ENCODE measurements around the gene C10orf90. TPM values are rescaled to one million over a fixed set of nuclear protein-coding genes. Genes with fewer than 3 reads are reported as not detected.

The C10orf90 gene
- total RNA-seq, 1 experiment from 2014 or later: not detected

GRCh38 chr10:126481181-126481580 lies 189.3 kb downstream of the C10orf90 start:
- no peak for DNase-seq
- Histone ChIP-seq H3K9me3 (no peaks in the 10 kb centered on the region; the same call in 1 of the 2 replicates), H3K4me3 (no peak overlapping the region), H3K36me3 (no peaks in the 10 kb centered on the region), H3K27me3 (no peaks in the 10 kb centered on the region)

DNA sequence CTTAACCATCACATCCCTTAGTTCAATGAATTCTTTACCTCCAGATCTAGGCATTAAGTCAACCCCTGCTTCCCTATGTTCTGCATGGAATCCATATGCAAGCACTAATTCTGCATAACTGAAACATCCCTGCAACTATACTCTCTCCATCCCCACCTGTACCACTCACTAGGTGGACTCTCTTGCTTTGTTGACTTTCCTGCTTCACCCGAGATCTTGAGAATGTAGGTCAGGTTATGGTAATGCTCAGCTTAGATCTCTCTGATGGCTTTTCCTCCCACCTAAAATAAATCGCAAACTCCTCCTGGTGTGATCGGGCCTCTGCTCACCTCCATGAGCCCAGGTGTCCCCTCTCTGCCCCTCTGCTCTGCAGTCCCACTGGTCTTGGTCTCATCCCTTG lies 189.8 kb downstream of the C10orf90 start:
- no peak for DNase-seq
- Histone ChIP-seq H3K9me3 (no peaks in the 10 kb centered on the region; the same call in 1 of the 2 replicates), H3K36me3 (no peaks in the 10 kb centered on the region), H3K4me3 (no peak overlapping the region), H3K27me3 (no peaks in the 10 kb centered on the region)

GRCh38 chr10:126479280-126479895 lies 191.1 kb downstream of the C10orf90 start:
- H3K27me3 ChIP-seq: no peaks in the 10 kb centered on the region
- no peaks in the 10 kb centered on the region for H3K36me3 ChIP-seq
- no peaks in the 10 kb centered on the region; the same call in 1 of the 2 replicates for H3K9me3 ChIP-seq
- no peak for DNase-seq
- H3K4me3 ChIP-seq: no peak overlapping the region

GRCh38 chr10:126478546-126478945 lies 191.9 kb downstream of the C10orf90 start:
- no peak for DNase-seq
- no peaks in the 10 kb centered on the region for H3K27me3 ChIP-seq
- H3K4me3 ChIP-seq: no peak overlapping the region
- no peaks in the 10 kb centered on the region for H3K36me3 ChIP-seq
- H3K9me3 ChIP-seq: no peaks in the 10 kb centered on the region

DNA sequence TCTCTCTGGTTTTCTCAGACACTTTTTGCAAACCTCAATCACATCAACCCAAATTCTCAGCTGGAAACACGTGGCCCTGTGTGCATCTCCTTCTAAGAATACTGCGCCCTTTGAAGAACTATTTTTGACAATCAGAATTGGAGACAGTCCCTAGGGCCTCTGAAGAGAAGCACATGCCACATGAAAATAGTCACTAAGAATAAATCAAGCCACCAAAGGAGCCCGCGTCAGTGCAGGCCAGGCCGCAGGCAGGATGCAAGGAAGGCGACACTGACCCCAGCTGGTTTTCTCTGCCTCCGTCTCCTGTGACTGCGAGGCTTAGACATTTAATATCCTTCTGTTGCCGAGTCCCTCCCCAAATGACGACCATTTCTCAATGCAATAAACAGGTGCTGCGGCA lies 194.2 kb downstream of the C10orf90 start:
- DNase-seq: no peak
- no peaks in the 10 kb centered on the region for H3K36me3 ChIP-seq
- no peaks in the 10 kb centered on the region for H3K27me3 ChIP-seq
- no peaks in the 10 kb centered on the region for H3K9me3 ChIP-seq
- H3K4me3 ChIP-seq: no peak overlapping the region

GRCh38 chr10:126475074-126475691 lies 195.3 kb downstream of the C10orf90 start:
- no peak overlapping the region for H3K4me3 ChIP-seq
- DNase-seq: no peak
- no peaks in the 10 kb centered on the region for H3K27me3 ChIP-seq
- no peaks in the 10 kb centered on the region for H3K36me3 ChIP-seq
- H3K9me3 ChIP-seq: no peaks in the 10 kb centered on the region

DNA sequence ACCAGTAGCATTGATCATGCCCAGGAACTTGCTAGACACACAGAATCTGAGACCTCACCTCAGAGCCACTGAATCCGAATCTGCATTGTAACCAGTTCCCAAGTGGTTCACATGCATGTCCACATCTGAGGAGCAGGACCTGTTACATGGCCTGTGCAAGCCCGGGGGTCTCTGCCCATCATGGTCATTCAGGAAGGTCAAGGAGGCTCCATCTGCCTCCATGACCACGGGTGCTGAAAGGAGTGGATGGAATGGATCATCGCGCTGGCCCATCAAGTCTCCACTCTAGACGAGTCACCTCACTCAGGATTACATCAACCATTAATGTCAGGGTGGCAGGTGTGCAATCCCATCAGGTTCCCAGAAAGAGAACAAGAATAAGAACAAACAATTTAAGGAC lies 196.5 kb downstream of the C10orf90 start:
- H3K36me3 ChIP-seq: no peaks in the 10 kb centered on the region
- DNase-seq: no peak
- H3K9me3 ChIP-seq: no peaks in the 10 kb centered on the region
- H3K27me3 ChIP-seq: no peaks in the 10 kb centered on the region
- no peak overlapping the region for H3K4me3 ChIP-seq

DNA sequence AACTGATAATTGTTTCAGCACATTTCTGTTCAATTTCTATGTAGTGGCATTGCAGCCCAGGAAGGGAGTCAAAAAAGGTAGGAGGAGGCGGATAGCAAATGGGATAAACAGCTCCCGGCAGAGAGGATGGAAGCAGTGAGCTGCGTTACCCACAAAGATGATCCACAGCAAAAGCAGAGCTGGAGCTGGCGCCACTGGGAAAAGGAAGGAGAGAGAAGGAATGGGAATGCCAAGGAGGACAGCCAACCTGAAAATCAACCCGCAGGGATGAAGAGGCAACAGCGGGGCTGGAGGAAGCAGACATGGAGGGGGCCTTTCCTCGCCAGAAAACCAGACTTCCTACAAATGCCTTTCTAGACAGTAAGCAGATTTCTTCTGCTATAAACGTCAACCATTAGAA lies 199.5 kb downstream of the C10orf90 start:
- Histone ChIP-seq H3K27me3 (no peaks in the 10 kb centered on the region), H3K9me3 (no peaks in the 10 kb centered on the region), H3K36me3 (no peaks in the 10 kb centered on the region), H3K4me3 (no peak overlapping the region)
- no peak for DNase-seq

GRCh38 chr10:126469692-126470091 lies 200.8 kb downstream of the C10orf90 start:
- no peaks in the 10 kb centered on the region for H3K36me3 ChIP-seq
- no peaks in the 10 kb centered on the region for H3K9me3 ChIP-seq
- H3K27me3 ChIP-seq: no peaks in the 10 kb centered on the region
- H3K4me3 ChIP-seq: no peak overlapping the region
- DNase-seq: no peak

DNA sequence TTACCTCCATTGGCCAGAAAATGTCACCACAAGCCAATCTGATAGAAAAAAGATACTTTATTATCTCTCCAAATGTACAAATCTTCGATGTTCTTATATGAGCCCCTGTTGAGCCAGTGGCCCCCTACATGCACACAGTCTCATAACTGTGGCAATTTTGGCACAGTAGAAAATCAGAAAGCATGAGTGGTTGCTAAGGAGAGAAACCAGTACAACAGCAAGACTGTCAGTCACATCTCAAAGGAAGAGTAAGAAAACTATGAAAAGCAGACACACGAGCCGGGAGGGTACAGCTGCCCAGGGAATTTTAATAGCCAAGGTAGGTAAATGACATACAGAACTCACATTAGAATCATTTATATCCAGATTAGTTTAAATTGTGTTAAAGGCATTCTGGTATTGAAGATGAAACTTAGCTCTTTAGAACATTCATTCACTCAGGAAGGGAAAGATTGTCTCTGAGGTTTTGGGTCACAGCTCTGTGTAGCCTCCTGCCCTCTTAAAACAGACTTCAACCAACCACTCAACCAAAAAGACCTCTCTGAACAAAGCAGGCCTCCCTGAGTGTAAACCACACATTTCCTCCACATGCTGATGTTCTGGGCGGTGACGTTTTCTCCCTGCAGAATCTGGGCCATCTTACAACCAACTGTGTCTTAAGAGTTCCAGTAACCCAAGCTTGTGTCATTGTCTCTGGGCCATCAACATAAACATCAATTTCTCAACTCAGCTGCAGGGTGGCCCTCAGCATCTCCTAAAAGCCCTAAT lies 201.4 kb downstream of the C10orf90 start:
- H3K9me3 ChIP-seq: no peaks in the 10 kb centered on the region
- no peaks in the 10 kb centered on the region for H3K36me3 ChIP-seq
- no peak overlapping the region for H3K4me3 ChIP-seq
- DNase-seq: no peak
- H3K27me3 ChIP-seq: no peaks in the 10 kb centered on the region

DNA sequence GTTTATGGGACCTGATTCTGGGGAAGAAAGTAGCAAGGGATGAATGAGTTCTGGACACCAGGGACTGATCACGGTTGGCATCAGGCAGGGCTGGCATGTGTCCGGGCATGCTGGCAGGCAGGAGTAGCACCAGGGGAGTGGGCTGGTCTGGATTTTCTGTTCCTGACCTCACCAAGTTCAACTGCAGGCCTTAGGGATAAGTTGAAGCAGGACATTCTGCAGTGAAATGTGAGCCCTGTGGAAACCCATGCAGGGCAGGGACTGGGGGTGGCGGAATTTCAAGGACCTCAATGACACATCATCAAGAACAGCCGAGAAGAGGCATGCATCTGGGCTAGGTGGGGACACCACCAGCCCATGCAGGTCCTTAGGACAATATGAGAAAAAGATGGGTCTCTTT lies 202.0 kb downstream of the C10orf90 start:
- H3K9me3 ChIP-seq: no peaks in the 10 kb centered on the region
- H3K36me3 ChIP-seq: no peaks in the 10 kb centered on the region
- H3K27me3 ChIP-seq: no peaks in the 10 kb centered on the region
- no peak overlapping the region for H3K4me3 ChIP-seq
- DNase-seq: no peak

DNA sequence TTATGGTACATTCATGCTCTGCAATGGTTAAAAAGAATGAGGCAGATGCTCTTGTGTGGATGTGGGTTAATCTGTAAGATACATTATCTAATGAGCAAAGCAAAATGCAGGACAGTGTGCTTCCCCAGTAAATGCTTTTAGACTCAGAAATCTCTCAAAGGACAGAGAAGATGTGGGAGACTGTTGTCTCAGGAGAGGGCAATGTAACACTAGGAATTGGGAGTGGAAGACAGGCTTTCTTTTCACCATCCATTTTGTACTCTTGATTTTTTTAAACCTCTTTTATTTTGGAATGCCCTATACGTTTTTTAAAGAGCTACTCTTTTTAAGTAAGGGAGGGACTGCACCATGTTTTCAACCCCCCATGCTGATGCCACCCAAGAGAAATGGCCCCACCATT lies 204.7 kb downstream of the C10orf90 start:
- no peaks in the 10 kb centered on the region for H3K9me3 ChIP-seq
- no peaks in the 10 kb centered on the region for H3K36me3 ChIP-seq
- H3K27me3 ChIP-seq: no peaks in the 10 kb centered on the region
- no peak overlapping the region for H3K4me3 ChIP-seq
- DNase-seq: no peak

- DNase-seq: no peak
- no peaks in the 10 kb centered on the region for H3K9me3 ChIP-seq
- H3K36me3 ChIP-seq: no peaks in the 10 kb centered on the region
- H3K4me3 ChIP-seq: no peak overlapping the region
- H3K27me3 ChIP-seq: no peaks in the 10 kb centered on the region
Measured at GRCh38 chr10:126463286-126463685, 207.2 kb downstream of the C10orf90 start.

DNA sequence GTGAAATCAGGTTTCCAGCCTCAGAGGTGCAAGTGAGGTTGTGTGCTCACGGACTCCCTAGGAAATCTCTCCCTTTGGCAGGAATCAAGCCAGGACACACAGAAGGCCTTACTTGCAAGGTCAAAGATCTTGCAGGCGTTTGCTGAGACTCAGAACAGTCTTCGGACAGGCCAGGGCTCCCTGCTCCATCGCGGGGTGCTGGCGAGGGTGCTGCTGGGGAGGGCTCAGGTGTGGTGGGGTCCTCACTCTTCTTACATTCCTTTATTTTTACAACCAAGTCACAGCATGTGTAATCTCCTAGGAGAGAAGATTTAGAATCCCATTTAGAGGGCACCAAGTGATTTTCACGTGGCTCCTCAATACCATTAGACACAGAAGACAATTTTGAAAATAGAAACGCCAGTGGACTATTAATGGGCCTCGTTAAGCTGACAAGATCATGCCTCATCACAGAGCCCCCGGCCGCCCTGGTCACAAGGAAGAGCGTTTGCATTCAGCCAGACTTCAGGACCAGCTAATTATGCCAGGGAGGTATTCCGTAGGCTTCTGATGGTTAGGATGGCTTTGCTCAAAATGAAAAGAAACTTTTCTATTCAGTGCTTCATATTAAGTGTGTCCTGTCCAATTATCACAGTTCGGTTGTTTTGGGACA lies 209.1 kb downstream of the C10orf90 start:
- H3K36me3 ChIP-seq: no peaks in the 10 kb centered on the region
- no peak overlapping the region for H3K4me3 ChIP-seq
- DNase-seq: no peak
- H3K9me3 ChIP-seq: no peaks in the 10 kb centered on the region
- H3K27me3 ChIP-seq: no peaks in the 10 kb centered on the region

- Histone ChIP-seq H3K27me3 (no peaks in the 10 kb centered on the region), H3K36me3 (no peaks in the 10 kb centered on the region), H3K9me3 (no peaks in the 10 kb centered on the region), H3K4me3 (no peak overlapping the region)
- DNase-seq: peak; percentile 97
Measured at GRCh38 chr10:126459878-126460481, 210.5 kb downstream of the C10orf90 start.

DNA sequence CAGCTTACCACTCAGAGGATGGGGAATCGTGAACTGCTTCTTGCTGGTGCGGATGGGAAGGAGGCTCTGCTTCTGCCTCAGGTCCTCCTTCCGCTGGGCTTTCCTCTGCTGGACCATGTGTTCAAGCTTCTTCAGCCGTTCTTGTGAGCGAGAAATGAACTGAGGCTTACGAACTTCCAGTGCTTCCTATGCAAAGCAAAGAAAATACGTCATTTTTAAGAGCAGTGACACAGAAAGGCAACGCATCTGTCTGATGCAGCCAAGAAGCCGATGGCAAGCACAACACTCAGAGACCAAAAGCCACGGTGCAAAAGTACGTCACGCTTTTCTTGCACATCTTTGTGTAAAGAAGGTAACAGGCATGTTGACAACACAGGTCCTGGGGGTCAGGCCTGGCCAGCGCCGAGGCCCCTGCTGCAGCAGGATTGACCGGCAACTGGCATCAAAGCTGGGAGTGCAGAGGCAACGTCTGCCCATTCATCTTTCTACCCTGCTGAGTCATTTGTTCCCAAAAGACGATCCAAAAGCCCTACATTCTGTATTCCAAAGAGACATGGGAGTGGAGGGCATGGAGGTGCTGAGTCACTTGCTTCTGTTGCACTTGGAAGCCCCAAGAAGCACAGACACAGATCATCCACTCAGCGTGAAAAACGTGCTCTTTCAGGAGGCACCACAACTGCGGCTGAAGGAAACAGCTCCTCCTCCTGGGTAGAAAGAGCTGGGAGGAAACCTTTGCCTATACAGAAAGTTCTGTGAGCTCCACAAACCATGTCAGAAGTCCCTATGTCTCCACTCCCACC lies 211.3 kb downstream of the C10orf90 start:
- DNase-seq: peak; percentile 94
- H3K36me3 ChIP-seq: no peaks in the 10 kb centered on the region
- H3K9me3 ChIP-seq: no peaks in the 10 kb centered on the region
- no peaks in the 10 kb centered on the region for H3K27me3 ChIP-seq
- no peak overlapping the region for H3K4me3 ChIP-seq
